ENCODE measurements around the gene ENPP3.

The ENPP3 gene

GRCh38 chr6:131727868-131728267, 90.8 kb downstream of the ENPP3 start:
- Histone ChIP-seq H3K4me2 (no peak overlapping the region), H3K4me1 (ENCODE audit: low read depth, poor library complexity, severe bottlenecking) (no peaks in the 10 kb centered on the region), H3K27me3 (ENCODE audit: insufficient read depth, low read depth) (no peaks in the 10 kb centered on the region), H2AFZ (ENCODE audit: low read depth) (no peak overlapping the region), H3K36me3 (ENCODE audit: insufficient read depth) (no peaks in the 10 kb centered on the region), H3K27ac (no peak overlapping the region), H3K79me2 (ENCODE audit: insufficient read depth, low read depth) (no peaks in the 10 kb centered on the region), H4K20me1 (ENCODE audit: insufficient read depth) (no peaks in the 10 kb centered on the region), H3K4me3 (IDR thresholded peaks at IDR 0.05; ENCODE audit: insufficient read depth, low read depth, low read length) (no peak overlapping the region), H3K9ac (no peak overlapping the region)
- TF ChIP-seq CTCF (conservative IDR thresholded peaks at IDR 0.05; ENCODE audit: low read depth, low read length): no peak

- no peaks in the 10 kb centered on the region for H3K36me3 ChIP-seq (ENCODE audit: insufficient read depth)
- no peaks in the 10 kb centered on the region for H3K79me2 ChIP-seq (ENCODE audit: insufficient read depth, low read depth)
- no peak overlapping the region for H3K4me2 ChIP-seq
- H3K27me3 ChIP-seq (ENCODE audit: insufficient read depth, low read depth): no peaks in the 10 kb centered on the region
- no peak overlapping the region for H3K27ac ChIP-seq
- H3K9ac ChIP-seq: no peak overlapping the region
- no peaks in the 10 kb centered on the region for H4K20me1 ChIP-seq (ENCODE audit: insufficient read depth)
- H3K4me1 ChIP-seq (ENCODE audit: low read depth, poor library complexity, severe bottlenecking): no peaks in the 10 kb centered on the region
- no peak overlapping the region for H3K4me3 ChIP-seq (IDR thresholded peaks at IDR 0.05; ENCODE audit: insufficient read depth, low read depth, low read length)
- no peak for TF ChIP-seq CTCF (conservative IDR thresholded peaks at IDR 0.05; ENCODE audit: low read depth, low read length)
- no peak overlapping the region for H2AFZ ChIP-seq (ENCODE audit: low read depth)
These were observed 91.3 kb downstream of the ENPP3 start for GRCh38 chr6:131728296-131728939.

GRCh38 chr6:131729550-131729949, 92.4 kb downstream of the ENPP3 start:
- Histone ChIP-seq H3K79me2 (ENCODE audit: insufficient read depth, low read depth) (no peaks in the 10 kb centered on the region), H3K9ac (no peak overlapping the region), H3K36me3 (ENCODE audit: insufficient read depth) (no peaks in the 10 kb centered on the region), H2AFZ (ENCODE audit: low read depth) (no peak overlapping the region), H3K4me1 (ENCODE audit: low read depth, poor library complexity, severe bottlenecking) (no peaks in the 10 kb centered on the region), H3K4me3 (IDR thresholded peaks at IDR 0.05; ENCODE audit: insufficient read depth, low read depth, low read length) (no peak overlapping the region), H3K27me3 (ENCODE audit: insufficient read depth, low read depth) (no peaks in the 10 kb centered on the region), H3K4me2 (no peak overlapping the region), H3K27ac (no peak overlapping the region), H4K20me1 (ENCODE audit: insufficient read depth) (no peaks in the 10 kb centered on the region)
- no peak for TF ChIP-seq CTCF (conservative IDR thresholded peaks at IDR 0.05; ENCODE audit: low read depth, low read length)

GRCh38 chr6:131730264-131730663, 93.2 kb downstream of the ENPP3 start:
- H3K27me3 ChIP-seq (ENCODE audit: insufficient read depth, low read depth): no peaks in the 10 kb centered on the region
- no peak overlapping the region for H2AFZ ChIP-seq (ENCODE audit: low read depth)
- H4K20me1 ChIP-seq (ENCODE audit: insufficient read depth): no peaks in the 10 kb centered on the region
- H3K79me2 ChIP-seq (ENCODE audit: insufficient read depth, low read depth): no peaks in the 10 kb centered on the region
- no peak overlapping the region for H3K4me2 ChIP-seq
- H3K36me3 ChIP-seq (ENCODE audit: insufficient read depth): no peaks in the 10 kb centered on the region
- no peak overlapping the region for H3K27ac ChIP-seq
- TF ChIP-seq CTCF (conservative IDR thresholded peaks at IDR 0.05; ENCODE audit: low read depth, low read length): no peak
- no peak overlapping the region for H3K9ac ChIP-seq
- H3K4me1 ChIP-seq (ENCODE audit: low read depth, poor library complexity, severe bottlenecking): no peaks in the 10 kb centered on the region
- no peak overlapping the region for H3K4me3 ChIP-seq (IDR thresholded peaks at IDR 0.05; ENCODE audit: insufficient read depth, low read depth, low read length)
